Neural progenitor cell (in vitro differentiated cells): ENCODE data around the gene COL15A1.

Source experiments
- EZH2 ChIP-seq: fragments of 200-600 bp; sonication (generic); IDR thresholded peaks from 2 replicates; pipeline ENCODE4 v1.6.1; 2017; ENCODE audit warnings: antibody characterized with exemption, mild to moderate bottlenecking, moderate library complexity
- EZH2phosphoT487 ChIP-seq: fragments of 200-600 bp; sonication (generic); IDR thresholded peaks from 2 replicates; pipeline ENCODE4 v1.6.1; 2017; ENCODE audit warnings: antibody characterized with exemption
- TF ChIP-seq, protein P1 (sequence below): fragments of 200-600 bp; sonication (generic); IDR thresholded peaks from 2 replicates; pipeline ENCODE4 v1.5.1; 2017; ENCODE audit warnings: antibody characterized with exemption, mild to moderate bottlenecking

- TF ChIP-seq, protein P1, sequence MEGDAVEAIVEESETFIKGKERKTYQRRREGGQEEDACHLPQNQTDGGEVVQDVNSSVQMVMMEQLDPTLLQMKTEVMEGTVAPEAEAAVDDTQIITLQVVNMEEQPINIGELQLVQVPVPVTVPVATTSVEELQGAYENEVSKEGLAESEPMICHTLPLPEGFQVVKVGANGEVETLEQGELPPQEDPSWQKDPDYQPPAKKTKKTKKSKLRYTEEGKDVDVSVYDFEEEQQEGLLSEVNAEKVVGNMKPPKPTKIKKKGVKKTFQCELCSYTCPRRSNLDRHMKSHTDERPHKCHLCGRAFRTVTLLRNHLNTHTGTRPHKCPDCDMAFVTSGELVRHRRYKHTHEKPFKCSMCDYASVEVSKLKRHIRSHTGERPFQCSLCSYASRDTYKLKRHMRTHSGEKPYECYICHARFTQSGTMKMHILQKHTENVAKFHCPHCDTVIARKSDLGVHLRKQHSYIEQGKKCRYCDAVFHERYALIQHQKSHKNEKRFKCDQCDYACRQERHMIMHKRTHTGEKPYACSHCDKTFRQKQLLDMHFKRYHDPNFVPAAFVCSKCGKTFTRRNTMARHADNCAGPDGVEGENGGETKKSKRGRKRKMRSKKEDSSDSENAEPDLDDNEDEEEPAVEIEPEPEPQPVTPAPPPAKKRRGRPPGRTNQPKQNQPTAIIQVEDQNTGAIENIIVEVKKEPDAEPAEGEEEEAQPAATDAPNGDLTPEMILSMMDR: no peak
- no peak for TF ChIP-seq EZH2
- TF ChIP-seq EZH2phosphoT487: no peak
These were observed 160.3 kb downstream of the COL15A1 start for GRCh38 chr9:99103901-99104458.
